SK-N-SH treated with all-trans-retinoic acid at 6 μM for 48 hours (cell line): ENCODE data around the gene SART3.

ENCODE experiments used
- BACH2 ChIP-seq: fragments of 250-450 bp; sonication (Bioruptor Pico); IDR thresholded peaks from 2 replicates; pipeline ENCODE4 v1.9.0; 2021; ENCODE audit warnings: mild to moderate bottlenecking, borderline replicate concordance
- CREB5 ChIP-seq: fragments of 250-450 bp; sonication (Bioruptor Pico); IDR thresholded peaks from 2 replicates; pipeline ENCODE4 v1.5.1; 2020; ENCODE audit warnings: low read depth, mild to moderate bottlenecking, moderate library complexity
- CSRNP3 ChIP-seq: fragments of 250-450 bp; sonication (Bioruptor Pico); IDR thresholded peaks from 2 replicates; pipeline ENCODE4 v1.5.1; 2021; ENCODE audit warnings: mild to moderate bottlenecking, moderate library complexity
- ISL1 ChIP-seq: fragments of 250-450 bp; sonication (Bioruptor Pico); IDR thresholded peaks from 2 replicates; pipeline ENCODE4 v2.1.2; 2022; ENCODE audit warnings: mild to moderate bottlenecking, moderate library complexity
- RARB ChIP-seq: fragments of 250-450 bp; sonication (Bioruptor Pico); IDR thresholded peaks from 2 replicates; pipeline ENCODE4 v1.8.0; 2021; ENCODE audit warnings: mild to moderate bottlenecking, moderate library complexity
- ZFP3 ChIP-seq: fragments of 250-450 bp; sonication (Bioruptor Pico); IDR thresholded peaks from 2 replicates; pipeline ENCODE4 v1.5.0; 2020; ENCODE audit warnings: mild to moderate bottlenecking, moderate library complexity
- ZFP30 ChIP-seq: fragments of 450-650 bp; formaldehyde crosslinking; IDR thresholded peaks from 2 replicates; pipeline ENCODE4 v1.5.0; 2022; ENCODE audit warnings: mild to moderate bottlenecking, moderate library complexity
- ZNF70 ChIP-seq: fragments of 450-650 bp; formaldehyde crosslinking; IDR thresholded peaks from 2 replicates; pipeline ENCODE4 v1.5.0; 2020; ENCODE audit warnings: mild to moderate bottlenecking, moderate library complexity
- TF ChIP-seq, protein P1 (sequence below): fragments of 250-450 bp; sonication (Bioruptor Pico); IDR thresholded peaks from 2 replicates; pipeline ENCODE4 v1.8.0; 2020; ENCODE audit warnings: mild to moderate bottlenecking, moderate library complexity, borderline replicate concordance

DNA sequence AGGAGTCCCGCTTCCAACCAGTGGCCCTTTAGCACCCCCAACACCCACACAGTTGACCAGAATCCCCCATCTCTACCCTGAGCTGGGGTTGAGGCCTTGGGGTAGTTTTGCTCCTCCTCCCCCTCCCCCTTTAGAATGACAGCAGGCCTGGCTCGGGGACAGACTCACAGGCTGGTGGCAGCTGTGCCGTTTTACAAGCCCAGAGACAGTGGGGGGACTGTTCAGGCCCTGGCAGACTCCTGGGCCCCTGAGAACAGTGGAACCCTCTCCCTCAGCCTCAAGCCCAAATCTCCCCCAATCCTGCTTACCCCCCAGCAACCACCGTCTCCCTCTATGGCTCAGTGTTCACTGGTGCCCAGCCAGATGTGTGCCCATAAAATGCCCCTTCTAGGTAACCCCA lies 26.9 kb upstream of the SART3 start:
- TF ChIP-seq BACH2 = no peak
- no peak for TF ChIP-seq ZFP3 (CRISPR knock-in tag)
- no peak for TF ChIP-seq CSRNP3 (CRISPR knock-in tag)
- no peak for TF ChIP-seq ZFP30 (CRISPR knock-in tag)
- TF ChIP-seq, protein P1, sequence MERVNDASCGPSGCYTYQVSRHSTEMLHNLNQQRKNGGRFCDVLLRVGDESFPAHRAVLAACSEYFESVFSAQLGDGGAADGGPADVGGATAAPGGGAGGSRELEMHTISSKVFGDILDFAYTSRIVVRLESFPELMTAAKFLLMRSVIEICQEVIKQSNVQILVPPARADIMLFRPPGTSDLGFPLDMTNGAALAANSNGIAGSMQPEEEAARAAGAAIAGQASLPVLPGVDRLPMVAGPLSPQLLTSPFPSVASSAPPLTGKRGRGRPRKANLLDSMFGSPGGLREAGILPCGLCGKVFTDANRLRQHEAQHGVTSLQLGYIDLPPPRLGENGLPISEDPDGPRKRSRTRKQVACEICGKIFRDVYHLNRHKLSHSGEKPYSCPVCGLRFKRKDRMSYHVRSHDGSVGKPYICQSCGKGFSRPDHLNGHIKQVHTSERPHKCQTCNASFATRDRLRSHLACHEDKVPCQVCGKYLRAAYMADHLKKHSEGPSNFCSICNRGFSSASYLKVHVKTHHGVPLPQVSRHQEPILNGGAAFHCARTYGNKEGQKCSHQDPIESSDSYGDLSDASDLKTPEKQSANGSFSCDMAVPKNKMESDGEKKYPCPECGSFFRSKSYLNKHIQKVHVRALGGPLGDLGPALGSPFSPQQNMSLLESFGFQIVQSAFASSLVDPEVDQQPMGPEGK (CRISPR knock-in tag) = no peak
- TF ChIP-seq ZNF70 (CRISPR knock-in tag) = no peak
- no peak for TF ChIP-seq ISL1
- no peak for TF ChIP-seq CREB5 (CRISPR knock-in tag)
- no peak for TF ChIP-seq RARB
